MCF 10A (cell line): Measurements from ENCODE around the gene INF2. TPM values are rescaled to one million over a fixed set of nuclear protein-coding genes. Genes with fewer than 3 reads are reported as not detected.

Source experiments
- BruUV-seq: library from RNA; stranded (reverse); fragments of 400-500 nt; replicated peaks from 2 replicates; lab custom pipeline; 2021; lab: Mats Ljungman, UMichigan
- CTCF ChIA-PET: fragments of 300-600 bp; sonication (Branson Sonifier 250); formaldehyde crosslinking; extraction: SDS; loops from one replicate; lab custom pipeline; 2021; ENCODE audit warnings: antibody characterized with exemption, inconsistent platforms; lab: Yijun Ruan, JAX
- POLR2A ChIA-PET: fragments of 300-600, 350-650 bp; sonication (Branson Sonifier 250); formaldehyde crosslinking; extraction: SDS; loops from one replicate; lab custom pipeline; 2020; ENCODE audit warnings: antibody characterized with exemption, inconsistent platforms; lab: Yijun Ruan, JAX
- DNase-seq: peaks from one replicate; pipeline ENCODE4 v3.0.0-alpha.2; 2018; ENCODE audit not compliant: unreplicated experiment
- H3K27ac Mint-ChIP-seq: one replicate; pipeline ENCODE4 v1.8.0; 2022; ENCODE audit warnings: mild to moderate bottlenecking, low read depth, mixed read lengths; ENCODE audit not compliant: unreplicated experiment
- H3K27me3 Mint-ChIP-seq: one replicate; pipeline ENCODE4 v1.8.0; 2022; ENCODE audit warnings: mixed read lengths; ENCODE audit not compliant: insufficient read depth, unreplicated experiment
- H3K36me3 Mint-ChIP-seq: one replicate; pipeline ENCODE4 v1.8.0; 2022; ENCODE audit warnings: mild to moderate bottlenecking, moderate library complexity, mixed read lengths; ENCODE audit not compliant: insufficient read depth, unreplicated experiment
- H3K4me1 Mint-ChIP-seq: one replicate; pipeline ENCODE4 v1.8.0; 2022; ENCODE audit warnings: mixed read lengths; ENCODE audit not compliant: insufficient read depth, unreplicated experiment
- H3K4me3 Mint-ChIP-seq: one replicate; pipeline ENCODE4 v1.8.0; 2022; ENCODE audit warnings: mild to moderate bottlenecking, moderate library complexity, mixed read lengths; ENCODE audit not compliant: unreplicated experiment
- H3K9me3 Mint-ChIP-seq: one replicate; pipeline ENCODE4 v1.8.0; 2022; ENCODE audit warnings: mixed read lengths; ENCODE audit not compliant: unreplicated experiment
- intact Hi-C: fragments of 100-400 bp; cut with micrococcal nuclease; formaldehyde crosslinking; loops from 2 replicates; pipeline ENCODE4 v1.14.1; 2022
- total RNA-seq: library from RNA; stranded (reverse); gene quantifications from 2 replicates; pipeline ENCODE4 v1.2.3, GENCODE V29; 2022
- TF ChIP-seq, protein P1 (sequence below): fragments of 200-600 bp; IDR thresholded peaks from one replicate; pipeline ENCODE4 v1.8.0; 2022; ENCODE audit warnings: antibody characterized with exemption, mild to moderate bottlenecking; ENCODE audit not compliant: unreplicated experiment

INF2 gene
- total RNA-seq, 1 experiment from 2014 or later: 102 TPM

DNA sequence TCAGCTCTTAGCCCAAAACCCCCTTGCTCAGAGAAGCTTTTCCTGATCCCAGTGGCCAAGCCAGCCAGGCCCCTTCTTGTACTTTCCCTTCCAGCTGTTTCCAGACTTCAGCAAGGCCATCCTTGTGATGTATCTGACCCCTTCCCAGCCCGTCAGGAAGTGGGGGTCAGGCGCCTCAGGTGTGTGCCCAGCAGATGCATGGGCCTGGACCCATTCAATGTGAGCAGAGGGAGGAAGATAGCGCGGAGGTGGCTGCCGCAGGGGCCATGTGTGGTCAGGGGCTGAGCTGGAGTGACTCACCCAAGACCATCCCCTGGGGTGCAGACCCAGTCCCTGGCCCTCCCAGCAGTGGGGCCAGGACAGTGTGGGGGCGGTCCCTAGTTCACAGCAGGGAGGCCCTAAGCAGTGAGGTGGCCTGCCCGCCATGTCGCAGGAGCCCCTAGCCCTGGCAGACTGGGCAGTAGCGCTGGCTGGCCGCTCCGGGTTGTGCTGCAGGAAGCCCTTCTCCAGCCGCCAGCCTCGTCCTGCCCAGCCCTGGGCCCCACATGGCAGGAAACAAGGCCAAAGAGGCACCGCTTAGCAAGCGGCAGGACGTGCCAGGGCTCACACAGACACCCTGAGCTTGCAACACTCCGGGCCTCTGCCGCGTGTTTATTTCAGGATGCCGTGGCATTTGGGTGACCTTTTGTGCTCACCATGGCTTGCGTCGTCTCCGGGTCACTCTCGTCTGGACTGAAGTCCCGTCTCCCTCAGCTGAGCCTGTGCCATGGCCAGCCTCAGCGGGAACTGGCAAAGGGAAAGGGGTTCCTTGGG is 46.6 kb downstream of the INF2 start:
- peak overlapping the region; percentile 79 for H3K27ac Mint-ChIP-seq
- H3K4me3 Mint-ChIP-seq: peak overlapping the region; percentile 11
- no peaks in the 10 kb centered on the region for H3K27me3 Mint-ChIP-seq
- ChIA-PET CTCF (interaction anchor here (1.8 to 5.9 kb wide), 2 partner anchors 12 to 13 kb away, joined by 12 to 36 read pairs; partner anchors contain the start of gene ADSS1), POLR2A (interaction anchor here (0.6 to 3.1 kb wide), 7 partner anchors 11 to 356 kb away, joined by 3 to 19 read pairs (median 7); partner anchors contain the start of gene SIVA1)
- TF ChIP-seq, protein P1, sequence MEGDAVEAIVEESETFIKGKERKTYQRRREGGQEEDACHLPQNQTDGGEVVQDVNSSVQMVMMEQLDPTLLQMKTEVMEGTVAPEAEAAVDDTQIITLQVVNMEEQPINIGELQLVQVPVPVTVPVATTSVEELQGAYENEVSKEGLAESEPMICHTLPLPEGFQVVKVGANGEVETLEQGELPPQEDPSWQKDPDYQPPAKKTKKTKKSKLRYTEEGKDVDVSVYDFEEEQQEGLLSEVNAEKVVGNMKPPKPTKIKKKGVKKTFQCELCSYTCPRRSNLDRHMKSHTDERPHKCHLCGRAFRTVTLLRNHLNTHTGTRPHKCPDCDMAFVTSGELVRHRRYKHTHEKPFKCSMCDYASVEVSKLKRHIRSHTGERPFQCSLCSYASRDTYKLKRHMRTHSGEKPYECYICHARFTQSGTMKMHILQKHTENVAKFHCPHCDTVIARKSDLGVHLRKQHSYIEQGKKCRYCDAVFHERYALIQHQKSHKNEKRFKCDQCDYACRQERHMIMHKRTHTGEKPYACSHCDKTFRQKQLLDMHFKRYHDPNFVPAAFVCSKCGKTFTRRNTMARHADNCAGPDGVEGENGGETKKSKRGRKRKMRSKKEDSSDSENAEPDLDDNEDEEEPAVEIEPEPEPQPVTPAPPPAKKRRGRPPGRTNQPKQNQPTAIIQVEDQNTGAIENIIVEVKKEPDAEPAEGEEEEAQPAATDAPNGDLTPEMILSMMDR: no peak
- H3K4me1 Mint-ChIP-seq: peaks cover 21% of the 10 kb centered on the region
- no TSS peak for BruUV-seq
- H3K36me3 Mint-ChIP-seq: no peaks in the 10 kb centered on the region
- no peaks in the 10 kb centered on the region for H3K9me3 Mint-ChIP-seq
- DNase-seq: peak; percentile 81
- intact Hi-C loops: no loop called here

DNA sequence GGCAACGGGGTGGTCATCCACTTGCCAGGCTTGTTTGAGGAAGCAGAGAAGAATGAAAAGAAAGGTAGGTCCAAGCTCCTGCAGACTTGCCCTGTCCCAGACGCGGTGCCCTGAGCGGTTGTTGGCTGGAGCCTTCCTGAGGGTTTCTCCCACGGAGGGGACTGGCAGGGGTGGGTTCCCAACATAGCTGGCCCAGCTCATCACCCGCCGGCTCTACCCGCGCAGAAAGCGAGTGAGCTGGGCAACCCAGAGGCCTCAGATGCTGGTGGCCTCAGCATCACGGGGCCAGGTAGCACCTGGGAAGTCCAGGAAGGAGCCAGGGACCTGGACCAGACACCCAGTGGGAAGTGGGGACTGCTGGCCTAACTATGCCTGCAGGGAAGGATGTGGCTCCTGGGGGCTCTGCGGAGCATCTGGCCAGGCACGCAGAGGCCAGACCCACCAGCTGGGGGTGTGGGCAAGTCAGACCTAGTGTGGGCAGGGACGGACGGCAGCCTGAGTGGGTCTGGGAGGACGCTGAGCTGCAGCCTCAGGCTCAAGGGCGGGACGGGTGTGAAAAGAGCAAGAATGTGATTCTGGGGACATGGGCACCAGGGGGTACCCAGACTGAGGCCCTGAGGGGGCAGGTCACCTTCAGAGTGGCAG is 49.1 kb downstream of the INF2 start:
- no peaks in the 10 kb centered on the region for H3K36me3 Mint-ChIP-seq
- no peak for DNase-seq
- H3K4me1 Mint-ChIP-seq: peaks cover 13% of the 10 kb centered on the region
- intact Hi-C loops: no loop called here
- no peaks in the 10 kb centered on the region for H3K9me3 Mint-ChIP-seq
- BruUV-seq: no TSS peak
- TF ChIP-seq, protein P1: no peak
- H3K4me3 Mint-ChIP-seq: no peak overlapping the region
- ChIA-PET POLR2A (interaction anchor here (0.8 to 3.1 kb wide), 3 partner anchors 11 to 15 kb away, joined by 3 to 19 read pairs (median 4); no protein-coding TSS in a partner anchor), CTCF (interaction anchor here (0.5 to 5.9 kb wide), 3 partner anchors 12 to 15 kb away, joined by 3 to 36 read pairs (median 6); partner anchors contain the start of gene ADSS1)
- no peak overlapping the region for H3K27ac Mint-ChIP-seq
- H3K27me3 Mint-ChIP-seq: no peaks in the 10 kb centered on the region

DNA sequence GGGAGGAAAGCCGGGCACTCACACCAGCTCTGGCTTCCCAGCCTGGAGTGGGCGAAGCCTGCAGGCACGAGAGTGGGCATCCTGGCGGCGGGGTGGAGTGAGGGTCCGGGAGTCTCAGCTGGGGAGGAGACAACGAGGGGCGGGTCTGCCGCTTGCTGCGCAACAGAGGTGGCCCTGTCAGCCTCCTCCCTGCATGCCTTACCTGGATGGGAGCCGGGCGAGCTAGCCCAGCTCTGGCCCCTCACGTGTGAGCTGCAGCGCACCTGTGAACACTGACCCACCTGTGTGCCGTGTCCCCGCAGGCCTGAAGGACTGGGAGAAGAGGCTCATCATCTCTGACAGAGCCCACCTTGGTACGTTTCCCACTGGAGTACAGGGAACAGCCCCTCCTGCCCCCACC is 49.6 kb downstream of the INF2 start:
- no peaks in the 10 kb centered on the region for H3K27me3 Mint-ChIP-seq
- DNase-seq: no peak
- H3K27ac Mint-ChIP-seq: no peak overlapping the region
- ChIA-PET CTCF (interaction anchor here (0.5 to 1.7 kb wide), 2 partner anchors 11 to 16 kb away, joined by 3 to 6 read pairs; no protein-coding TSS in a partner anchor), POLR2A (interaction anchor here (0.8 kb wide), 1 partner anchor 13 kb away, joined by 3 read pairs; no protein-coding TSS in a partner anchor)
- no peaks in the 10 kb centered on the region for H3K9me3 Mint-ChIP-seq
- peaks cover 13% of the 10 kb centered on the region for H3K4me1 Mint-ChIP-seq
- BruUV-seq: no TSS peak
- no peaks in the 10 kb centered on the region for H3K36me3 Mint-ChIP-seq
- intact Hi-C loops: no loop called here
- TF ChIP-seq, protein P1: no peak
- no peak overlapping the region for H3K4me3 Mint-ChIP-seq
